ENCODE results near the gene THRB.

Gene THRB

DNA sequence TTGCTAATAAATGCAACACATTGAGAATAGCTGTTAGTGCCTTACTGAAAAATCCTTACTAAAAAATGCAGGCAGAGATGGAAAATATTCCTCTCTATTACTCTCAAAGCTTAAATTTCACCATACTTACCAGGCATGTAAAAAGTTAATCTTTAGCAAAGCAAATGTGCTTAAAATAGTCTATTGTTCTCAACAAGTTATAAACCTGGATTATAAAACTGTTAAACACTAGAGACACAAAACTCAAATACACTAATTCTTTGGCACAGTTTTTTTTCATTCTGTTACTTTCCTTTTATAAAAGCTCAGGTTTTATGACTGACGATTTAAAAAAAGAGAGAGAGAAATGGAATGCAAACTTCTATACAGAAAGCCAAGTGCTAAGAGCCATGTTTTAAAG, 119.8 kb downstream of the THRB start:
- DNase-seq, result no peak

DNA sequence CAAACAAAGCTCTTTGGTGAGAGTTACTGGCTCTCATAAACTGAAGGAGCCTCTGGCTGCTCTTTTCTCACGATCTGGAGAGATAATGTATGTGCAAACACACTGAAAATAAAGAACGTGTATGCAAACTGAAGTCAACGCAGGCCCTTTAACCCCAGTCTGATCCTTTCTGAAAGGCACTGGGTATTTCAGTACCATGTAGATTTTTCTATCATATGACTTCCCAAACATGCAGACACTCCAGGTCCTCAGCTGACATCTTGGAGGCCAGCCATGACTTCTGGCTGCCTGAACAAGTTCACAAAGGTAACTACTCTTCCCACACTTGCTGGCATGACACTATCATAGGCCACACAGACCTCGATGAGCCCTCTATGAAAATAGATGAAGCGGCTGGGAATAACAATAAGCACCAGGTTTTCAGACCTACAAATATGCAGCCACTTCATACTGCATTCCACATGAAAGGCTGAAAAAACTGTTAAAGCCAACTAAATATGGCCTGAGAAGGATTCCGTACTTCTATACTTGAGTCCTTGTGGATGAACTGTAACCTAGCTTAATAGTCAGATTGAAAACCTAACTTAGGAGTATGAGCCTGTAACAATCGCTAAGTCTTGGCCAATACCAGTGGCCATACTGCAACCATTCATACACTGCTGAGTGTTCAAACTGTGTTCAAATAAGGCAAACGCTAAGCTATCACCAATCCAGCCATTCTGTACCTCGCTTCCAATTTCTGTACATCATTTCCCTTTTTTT, 121.3 kb downstream of the THRB start:
- no peak for DNase-seq

DNA sequence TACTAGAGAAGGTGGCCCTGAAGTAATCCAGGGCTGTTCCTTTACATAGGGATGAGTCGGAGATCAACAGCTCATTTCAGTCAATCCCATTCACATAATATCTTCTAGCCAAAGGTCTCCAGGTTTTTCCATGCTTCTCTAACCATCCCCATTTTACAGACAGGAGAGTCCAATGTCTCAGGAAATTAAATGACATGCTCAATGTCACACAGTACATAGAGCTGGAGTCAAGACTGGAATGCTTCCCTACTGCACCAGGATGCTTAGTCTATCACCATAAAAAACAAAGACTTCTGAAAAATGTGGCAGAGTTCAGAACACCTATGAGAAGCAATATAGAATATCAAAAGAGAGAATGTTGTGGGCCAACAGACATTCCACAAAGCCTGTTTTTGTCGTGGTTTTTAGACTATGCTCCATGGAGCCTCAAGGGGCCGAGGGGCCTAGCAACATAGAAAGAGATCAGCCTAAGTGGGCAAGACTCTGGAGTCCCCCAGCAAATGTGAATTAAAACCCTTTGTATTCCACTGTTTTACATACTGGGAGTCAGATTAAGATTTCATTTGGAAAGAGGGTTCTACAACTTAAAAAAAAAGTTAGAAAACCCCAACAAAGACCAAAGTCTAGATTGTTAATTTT, 122.0 kb downstream of the THRB start:
- DNase-seq, result no peak

DNA sequence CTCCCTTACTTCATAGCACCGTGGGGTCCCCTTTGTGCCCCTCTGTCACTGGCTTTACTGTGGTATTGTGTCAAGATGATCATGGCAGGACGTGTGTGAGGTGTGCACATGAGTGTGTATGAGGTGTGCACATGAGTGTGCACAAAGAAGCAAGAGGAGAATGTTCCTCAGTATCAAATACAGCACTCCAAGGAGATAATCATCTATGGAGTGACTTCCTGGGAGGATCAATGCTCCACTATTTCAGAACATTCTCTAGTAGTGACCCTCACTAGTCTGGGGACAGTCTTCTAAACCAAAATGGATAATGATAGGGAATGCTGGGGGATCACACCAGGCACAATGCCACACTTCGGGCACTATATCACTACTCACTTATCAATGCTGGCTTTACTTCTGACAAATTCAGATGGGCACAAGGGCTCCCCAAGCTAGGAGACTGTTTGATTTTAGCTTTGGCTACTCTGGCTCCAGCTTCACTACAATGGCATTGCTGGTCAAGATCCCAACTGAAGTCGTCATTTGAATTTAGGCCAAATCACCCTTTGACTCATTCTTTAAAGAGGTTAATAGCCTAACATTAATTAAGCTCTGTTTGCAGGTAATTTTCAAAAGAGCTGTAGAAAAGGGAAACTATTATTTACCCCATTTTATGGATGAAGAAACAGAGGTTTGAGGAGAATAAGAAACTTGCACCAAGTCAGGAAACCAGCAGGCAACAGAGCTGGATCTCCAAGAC, 124.1 kb downstream of the THRB start:
- no peak for DNase-seq

DNA sequence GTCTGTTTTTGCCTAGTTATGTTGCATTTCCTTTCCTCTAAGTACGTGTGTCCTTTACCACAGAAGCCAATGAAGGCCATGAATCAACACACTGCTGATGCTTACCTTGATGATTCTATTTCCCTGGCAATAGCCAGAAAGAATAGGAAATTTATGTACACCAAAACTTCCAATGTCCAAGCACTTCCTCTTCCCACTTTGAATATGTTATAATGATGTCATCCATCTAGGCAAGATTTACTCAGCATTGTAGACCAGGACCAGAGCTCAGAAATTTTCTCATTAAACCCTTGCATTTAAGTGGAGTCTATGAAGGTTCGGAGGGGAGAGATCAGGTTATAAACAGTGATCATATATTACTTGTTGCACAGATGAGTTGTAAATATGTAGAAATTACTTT, 126.0 kb downstream of the THRB start:
- DNase-seq, result no peak

DNA sequence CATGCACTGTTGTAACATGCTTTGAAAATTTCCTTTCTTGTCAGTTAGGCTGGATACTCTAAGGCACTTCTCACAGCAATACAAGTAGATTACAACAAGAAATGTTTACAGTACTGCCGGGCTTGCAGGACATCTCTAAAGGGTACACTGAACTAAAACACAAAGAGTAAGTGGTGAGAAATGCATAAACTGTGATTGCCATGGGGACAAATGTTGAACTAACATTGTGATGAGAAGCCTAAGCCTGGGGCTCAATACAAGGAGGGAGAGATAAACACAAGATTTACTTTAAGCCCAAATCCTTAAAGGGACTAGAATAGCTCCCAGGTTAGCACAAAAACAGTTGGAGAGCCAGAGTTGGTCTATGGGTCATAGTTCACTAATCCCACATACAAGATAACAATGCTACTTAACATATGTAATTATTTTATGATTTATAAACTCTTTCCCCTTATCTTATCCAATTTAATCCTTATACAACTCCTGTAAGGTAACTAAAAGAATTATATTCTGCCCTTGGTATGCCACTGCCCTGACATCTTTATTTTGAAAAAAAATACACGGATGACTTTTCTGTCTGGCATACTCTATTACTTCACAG, 126.9 kb downstream of the THRB start:
- DNase-seq, result no peak

DNA sequence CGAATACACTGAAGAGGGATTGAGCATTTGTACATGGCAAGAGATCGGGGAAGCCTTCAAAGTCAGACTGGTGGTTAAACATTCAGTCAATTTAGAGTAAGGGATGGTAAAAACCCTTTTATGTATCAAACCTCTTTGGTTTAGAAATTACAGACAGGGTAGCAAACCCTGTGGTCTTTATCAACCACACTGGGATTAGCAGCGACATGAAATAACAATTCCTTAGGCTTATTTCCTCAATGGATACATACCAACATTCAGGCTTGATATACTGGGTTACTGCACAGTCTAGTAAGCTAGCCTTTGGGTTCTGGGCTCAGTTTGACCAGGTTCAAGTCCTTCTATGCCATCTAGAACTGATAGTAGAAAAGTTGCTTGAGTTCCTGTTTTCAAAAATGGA, 127.4 kb downstream of the THRB start:
- DNase-seq, result no peak

DNA sequence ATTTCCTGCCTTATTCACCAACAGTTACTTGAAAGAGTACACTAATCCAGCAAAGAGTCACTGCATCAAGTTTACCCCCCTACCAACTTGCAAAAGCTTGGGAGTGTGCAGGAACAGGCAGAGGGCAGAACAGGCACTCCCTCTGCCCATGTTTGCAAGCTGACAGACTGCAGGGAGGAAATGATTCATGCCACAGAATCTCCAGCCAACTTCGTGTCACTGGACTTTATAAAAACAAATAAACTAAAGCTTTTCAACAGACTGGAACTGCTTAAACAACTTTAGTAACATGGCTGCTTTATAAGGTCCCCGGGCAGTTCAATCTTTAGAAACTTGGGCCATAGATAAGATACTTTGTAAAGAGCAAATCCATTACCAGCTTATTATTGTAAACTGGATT, 129.5 kb downstream of the THRB start:
- peak; percentile 42 for DNase-seq

DNA sequence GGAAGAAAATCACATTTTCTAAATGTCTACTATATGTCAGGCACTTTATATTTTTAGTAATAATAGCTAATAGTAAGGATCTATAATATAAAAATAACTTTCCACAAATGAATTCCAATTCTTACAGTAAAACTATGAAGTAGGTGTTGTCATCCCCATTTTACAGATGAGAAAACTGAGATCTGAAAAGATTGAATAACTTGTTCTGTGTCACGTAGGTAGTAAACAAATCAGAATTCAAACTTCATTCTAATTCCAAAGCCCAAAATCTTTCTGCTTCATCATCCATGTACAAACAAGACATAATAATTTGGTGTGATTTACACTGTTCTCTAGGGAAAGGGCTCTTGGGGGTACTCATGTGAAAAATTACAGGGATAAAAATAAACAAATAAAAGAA, 130.3 kb downstream of the THRB start:
- no peak for DNase-seq

DNA sequence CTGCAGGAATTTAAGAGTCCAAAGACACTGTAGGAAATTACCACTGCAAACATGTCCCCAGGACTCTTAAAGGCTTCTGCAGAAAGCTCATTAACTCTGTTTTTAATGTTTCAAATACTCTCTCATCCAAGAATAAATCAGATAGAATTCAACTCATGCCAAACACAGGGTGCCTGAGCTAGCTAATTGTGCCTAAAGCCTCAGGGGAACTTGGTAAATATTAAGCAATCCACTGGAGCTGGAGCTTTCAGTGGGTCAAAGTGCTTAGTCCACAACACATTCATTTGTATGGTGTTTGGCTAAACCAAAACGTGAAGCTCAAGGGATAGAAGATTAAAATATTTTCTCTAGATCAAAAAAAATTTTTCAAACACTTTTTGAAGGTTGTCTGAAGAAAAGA, 131.4 kb downstream of the THRB start:
- DNase-seq, result no peak

DNA sequence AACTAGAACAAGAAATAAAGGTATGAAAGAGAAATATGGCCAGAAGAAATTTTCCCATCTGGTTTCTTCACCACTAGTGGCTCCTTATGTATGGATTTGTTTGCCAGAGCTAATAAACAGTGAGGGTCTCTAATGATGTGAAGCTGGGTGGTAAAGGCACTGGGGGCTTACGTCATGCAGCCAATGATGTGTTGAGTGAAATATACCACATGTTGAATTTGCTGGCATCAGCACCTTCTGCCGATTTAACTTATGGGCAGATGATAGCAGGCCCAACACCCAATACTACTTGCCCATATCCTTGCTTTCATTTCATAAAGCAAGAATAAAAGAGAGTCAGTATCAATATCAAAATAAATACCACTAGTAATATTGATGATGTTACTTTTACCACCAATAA, 133.0 kb downstream of the THRB start:
- DNase-seq, result no peak

DNA sequence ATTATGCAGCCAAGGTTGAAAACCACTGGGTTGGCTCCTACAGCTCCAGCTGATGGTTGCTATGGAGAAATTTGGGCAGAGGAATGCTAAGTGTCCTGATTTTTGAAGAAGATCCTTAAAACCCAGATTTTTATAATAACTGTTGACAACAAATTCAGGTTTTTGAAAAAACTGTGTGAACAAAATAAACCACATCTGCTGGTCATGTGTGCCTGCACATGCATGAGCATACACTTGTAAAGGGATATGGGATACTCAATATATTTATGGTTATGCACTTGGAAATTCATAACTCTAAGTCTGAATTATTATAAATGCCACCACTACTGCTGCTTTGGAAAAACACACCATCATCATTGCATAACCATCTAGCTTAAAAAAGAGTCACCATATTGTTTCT, 133.7 kb downstream of the THRB start:
- no peak for DNase-seq

DNA sequence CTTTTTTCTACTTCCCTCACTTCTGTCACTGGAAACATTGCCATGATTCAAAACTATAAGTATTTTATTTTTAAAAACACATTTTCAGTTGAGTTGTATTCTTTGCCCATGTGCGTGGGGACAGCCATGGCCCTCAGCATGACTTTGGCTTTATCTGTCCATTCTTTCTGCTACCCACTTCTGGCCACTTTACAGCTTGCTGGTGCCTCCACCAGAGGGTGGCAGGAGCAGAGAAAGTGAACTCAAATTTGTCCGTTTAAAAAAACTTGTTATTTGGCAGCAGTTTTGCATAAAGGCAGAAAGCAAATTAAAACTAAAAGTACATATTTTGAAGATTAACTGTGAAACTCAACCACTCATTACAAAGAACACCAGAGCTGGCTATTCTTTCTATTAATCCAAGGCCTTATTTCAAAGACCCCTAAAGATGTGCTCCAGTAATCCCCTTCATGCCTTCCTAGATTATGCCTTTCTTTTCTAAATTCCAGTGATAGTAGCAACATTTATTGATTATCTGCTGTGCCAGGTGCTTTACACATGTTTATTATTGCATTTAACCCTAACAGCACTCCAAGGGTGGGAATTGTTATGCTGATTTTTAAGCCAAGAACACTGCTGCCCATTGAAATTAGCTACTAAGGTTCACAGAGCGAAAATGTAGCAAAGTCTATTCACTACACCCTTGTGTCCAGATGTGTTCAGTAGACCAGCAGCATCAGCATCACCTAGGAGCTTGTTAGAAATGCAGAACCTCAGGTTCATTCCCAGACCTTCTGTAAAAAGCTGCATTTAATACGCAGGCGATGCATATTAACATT, 134.8 kb downstream of the THRB start:
- DNase-seq, result no peak

DNA sequence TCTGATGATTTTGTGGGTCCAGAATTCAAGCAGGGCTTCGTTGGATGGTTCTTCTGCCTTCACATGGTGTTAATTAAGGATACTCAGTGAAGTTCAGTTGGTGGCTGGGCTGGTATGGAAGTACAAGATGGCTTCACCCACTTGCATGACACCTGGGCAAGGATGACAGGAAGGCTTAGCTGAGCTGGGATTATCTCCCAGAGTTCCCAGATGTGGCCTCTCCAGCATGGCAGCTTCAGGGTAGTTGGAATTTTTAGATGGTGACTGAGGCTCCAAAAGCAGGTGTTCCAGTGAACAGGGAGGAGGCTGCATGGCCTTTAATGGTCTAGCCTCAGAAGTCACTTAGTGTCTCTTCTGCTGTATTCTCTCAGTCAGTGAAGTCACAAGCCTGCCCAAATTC, 135.5 kb downstream of the THRB start:
- no peak for DNase-seq

DNA sequence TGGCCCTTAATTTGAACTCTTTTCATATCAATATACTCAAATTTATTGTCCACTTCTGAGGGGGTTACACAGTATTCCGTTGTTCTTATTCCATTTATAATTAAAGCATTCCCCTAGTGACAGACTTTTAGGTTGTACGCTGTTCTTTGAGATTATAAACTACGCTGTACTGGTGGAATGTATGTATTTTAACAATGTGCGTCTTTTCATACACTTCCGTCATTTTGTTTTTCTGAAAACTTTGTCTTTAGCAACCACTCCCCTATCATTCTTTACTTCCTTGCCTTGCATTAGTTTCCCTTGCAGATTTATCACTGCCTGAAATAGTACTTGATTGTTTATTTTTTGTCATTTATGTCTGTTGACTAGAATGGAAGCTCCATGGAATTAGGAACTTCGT, 137.0 kb downstream of the THRB start:
- DNase-seq, result no peak

DNA sequence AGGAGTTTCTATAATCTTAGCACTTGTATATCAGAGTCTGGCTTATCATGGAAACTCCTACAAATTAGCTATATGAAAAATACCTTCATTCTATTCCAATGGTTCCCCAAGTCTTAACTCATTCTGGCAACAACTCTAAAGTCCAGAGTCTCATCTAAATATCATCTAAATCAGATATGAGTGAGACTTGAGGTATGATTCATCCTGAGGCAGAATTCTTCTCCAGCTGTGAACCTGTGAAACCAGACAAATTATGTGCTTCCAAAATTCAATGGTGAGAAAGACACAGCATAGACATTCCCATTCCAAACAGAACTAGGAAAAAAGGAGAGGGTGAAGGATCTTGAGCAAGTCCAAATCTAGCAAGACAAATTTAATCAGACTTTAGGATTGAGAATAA, 138.8 kb downstream of the THRB start:
- DNase-seq, result no peak

DNA sequence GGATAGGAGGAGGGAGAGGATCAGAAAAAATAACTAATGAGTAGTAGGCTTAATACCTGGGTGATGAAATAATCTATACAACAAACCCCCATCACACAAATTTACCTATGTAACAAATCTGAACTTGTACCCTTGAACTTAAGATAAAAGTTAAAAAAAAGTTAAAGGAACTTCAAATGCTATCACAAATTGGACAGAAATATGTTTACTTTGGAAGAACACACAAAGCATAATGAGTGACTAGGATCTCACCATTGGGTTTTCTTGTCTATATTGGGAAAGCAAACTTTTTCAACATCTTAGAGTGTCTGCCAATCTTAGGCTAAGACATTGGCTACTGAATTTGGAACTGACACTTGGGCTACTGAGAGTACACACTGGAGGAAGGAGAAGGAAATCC, 140.4 kb downstream of the THRB start:
- DNase-seq, result no peak

DNA sequence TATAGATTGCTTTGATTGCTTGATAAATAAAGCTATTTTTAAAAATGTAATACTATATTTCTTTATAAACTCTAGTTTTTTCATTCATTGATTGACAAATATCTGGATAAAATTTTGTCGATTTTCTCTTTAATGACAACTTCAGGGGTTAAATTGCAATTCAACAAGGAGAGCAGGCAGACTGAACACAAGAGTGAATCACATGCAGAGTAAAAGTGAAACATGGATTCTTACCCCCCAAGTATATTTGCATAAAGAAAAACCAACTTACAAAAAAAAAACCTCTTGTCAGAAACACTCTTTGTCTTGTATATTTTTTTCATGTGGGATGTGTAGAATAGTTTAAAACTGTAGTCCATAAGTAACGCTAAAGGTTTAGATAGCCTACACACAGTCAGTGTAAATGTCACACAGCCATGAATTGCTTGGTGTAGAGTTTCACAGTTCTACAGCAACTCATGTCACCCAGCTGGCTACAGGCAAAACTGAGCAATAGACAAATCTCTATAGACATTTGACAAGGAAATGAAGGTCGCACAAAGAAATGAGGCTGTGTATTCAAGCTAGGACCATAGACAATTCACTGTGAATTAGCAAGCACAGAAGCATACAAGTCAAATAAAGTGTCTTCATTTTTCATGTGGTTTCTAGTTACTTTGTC, 141.6 kb downstream of the THRB start:
- no peak for DNase-seq

DNA sequence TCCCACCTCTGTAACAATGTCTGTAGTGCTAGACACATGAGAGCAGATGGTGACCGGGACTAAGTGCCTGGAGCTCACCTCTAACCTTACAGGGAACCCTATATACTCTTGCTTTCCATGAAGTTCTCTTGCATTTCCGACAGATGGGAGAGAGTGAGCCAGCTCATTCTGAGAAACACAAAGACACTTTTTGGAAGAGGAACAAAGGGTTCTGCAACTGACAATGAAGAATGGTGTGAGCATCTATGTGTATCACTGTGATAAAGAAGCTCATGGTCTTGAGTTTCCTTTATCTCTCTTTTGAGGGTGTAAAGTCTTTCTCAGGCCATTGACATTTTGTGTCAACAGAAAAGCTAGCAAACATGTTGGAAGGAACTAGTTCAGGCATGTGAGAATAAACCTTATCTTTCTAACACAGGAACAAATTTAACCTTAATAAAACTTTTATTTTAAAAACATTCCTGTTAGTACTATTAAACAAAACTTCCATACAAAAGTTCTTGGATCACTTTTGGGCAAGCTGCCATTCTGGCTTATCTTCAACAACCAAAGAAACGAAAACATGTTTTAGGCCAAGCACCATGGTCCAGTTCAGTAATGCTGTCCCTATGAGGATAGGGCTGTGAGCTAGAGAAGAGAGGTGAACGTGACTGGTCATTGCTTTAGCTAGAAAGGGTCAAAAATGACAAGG, 142.7 kb downstream of the THRB start:
- no peak for DNase-seq

DNA sequence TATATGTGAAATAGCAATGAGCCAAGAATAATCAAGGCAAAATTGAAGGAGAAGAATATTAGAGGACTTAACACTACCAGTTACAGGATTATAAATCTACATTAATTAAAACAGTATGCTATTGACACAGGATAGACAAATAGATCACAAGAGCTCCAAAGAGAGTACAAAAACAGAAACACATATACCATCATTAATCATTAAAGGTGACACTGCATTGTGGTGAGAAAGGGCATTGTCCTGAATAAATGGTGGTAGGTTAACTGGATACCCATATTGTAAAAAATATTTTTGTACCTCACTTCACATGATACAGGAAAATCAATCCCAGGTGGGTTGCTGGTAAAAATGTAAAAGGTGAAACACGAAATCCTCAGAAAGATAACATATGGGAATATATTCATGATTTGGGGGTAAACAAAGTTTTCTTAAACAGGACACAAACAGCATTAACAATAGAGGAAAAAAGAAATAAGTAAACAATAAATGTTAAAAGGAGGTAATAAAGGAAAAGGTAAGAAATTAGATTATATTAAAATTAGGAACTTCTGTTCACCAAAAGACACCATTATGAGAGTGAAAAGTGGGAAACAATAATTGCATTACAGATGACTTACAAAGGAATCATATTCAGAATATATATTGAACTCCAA, 145.2 kb downstream of the THRB start:
- no peak for DNase-seq

DNA sequence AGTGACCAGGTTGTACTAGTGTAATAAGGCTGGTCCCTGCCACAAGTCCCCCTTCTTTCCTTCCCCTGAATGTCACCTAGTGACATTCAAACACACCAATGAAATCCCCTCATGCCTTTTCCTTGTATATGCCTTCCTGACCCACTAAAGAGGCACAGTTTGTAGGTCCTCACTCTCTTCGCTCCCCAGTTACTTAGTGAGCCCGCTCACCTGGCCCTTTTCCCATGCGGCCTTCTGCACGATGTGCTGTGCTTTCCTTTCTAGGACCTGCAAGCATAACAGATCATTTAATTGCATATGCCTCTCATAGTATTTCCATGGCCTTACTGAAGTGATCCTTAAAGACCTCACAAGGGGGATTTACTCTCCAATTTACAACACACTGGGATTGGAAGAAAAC, 146.3 kb downstream of the THRB start:
- no peak for DNase-seq
